Activated T-cell treated with anti-CD3 and anti-CD28 coated beads, Interleukin-2, amount 50 U/mL, for 4 hours (primary cell): Measurements from ENCODE around the gene OR4D9. TPM values are rescaled to one million over a fixed set of nuclear protein-coding genes. Genes with fewer than 3 reads are reported as not detected.
"Not testable (repeated sequence)": the region's sequence is repeated elsewhere in the genome, so short reads cannot be mapped to it uniquely, and the experiment has no call there.

Experiments
- ATAC-seq, 2 donors: fragments of 200-7000 bp; cut with Tn5 transposase; one replicate each; pipeline ENCODE4 v1.10.0; 2021
- DNase-seq: peaks from one replicate; pipeline ENCODE4 v3.0.0-alpha.2; 2020
- H3K27me3 Mint-ChIP-seq: one replicate; pipeline ENCODE4 v1.8.0; 2021; ENCODE audit warnings: low read depth, mixed read lengths
- H3K36me3 Mint-ChIP-seq: one replicate; pipeline ENCODE4 v1.8.0; 2022; ENCODE audit warnings: mixed read lengths; ENCODE audit not compliant: insufficient read depth
- H3K4me1 Mint-ChIP-seq: one replicate; pipeline ENCODE4 v1.8.0; 2021; ENCODE audit warnings: low read depth, mixed read lengths
- H3K4me3 Mint-ChIP-seq: one replicate; pipeline ENCODE4 v1.8.0; 2021; ENCODE audit warnings: mild to moderate bottlenecking, moderate library complexity, mixed read lengths
- H3K9me3 Mint-ChIP-seq: one replicate; pipeline ENCODE4 v1.8.0; 2021; ENCODE audit warnings: mixed read lengths
- total RNA-seq, 3 donors: library from RNA; stranded (reverse); gene quantifications; one replicate each; pipeline ENCODE4 v1.2.1, GENCODE V29; 2021

Gene OR4D9
- not detected for total RNA-seq

- DNase-seq: no peak
Measured at GRCh38 chr11:59510941-59511589, at the start of gene OR4D9. Gene OR4D9, plus strand, starts transcription at chr11:59511539. Its CDS starts 3,374 bp downstream, at chr11:59514913.

GRCh38 chr11:59463190-59463641, 48.1 kb upstream of the OR4D9 start:
- no peaks in the 10 kb centered on the region for H3K4me1 Mint-ChIP-seq
- DNase-seq: no peak
- no peak overlapping the region for H3K4me3 Mint-ChIP-seq
- ATAC-seq: no peak
- peaks cover 8% of the 10 kb centered on the region for H3K27me3 Mint-ChIP-seq
- no peaks in the 10 kb centered on the region for H3K36me3 Mint-ChIP-seq
- H3K9me3 Mint-ChIP-seq: no peaks in the 10 kb centered on the region

More at GRCh38 chr11:59510941-59511589, at the start of gene OR4D9:
- Mint-ChIP-seq H3K4me3 (peak within 1 kb of the TSS; percentile 2), H3K36me3 (no peaks in the 10 kb centered on the region), H3K27me3 (peaks cover 4% of the 10 kb centered on the region), H3K4me1 (peaks cover 28% of the 10 kb centered on the region), H3K9me3 (no peaks in the 10 kb centered on the region)
- ATAC-seq: peak in 1 of 2 donors; percentile 55

GRCh38 chr11:59473015-59473414, 38.3 kb upstream of the OR4D9 start, which contains the start of gene OR4D10:
Gene OR4D10, plus strand, starts transcription at chr11:59473315. Its CDS starts 4,115 bp downstream, at chr11:59477430.
- Mint-ChIP-seq H3K36me3 (no peaks in the 10 kb centered on the region), H3K4me1 (no peaks in the 10 kb centered on the region), H3K9me3 (no peaks in the 10 kb centered on the region), H3K4me3 (no peak within 1 kb of the TSS), H3K27me3 (peaks cover 16% of the 10 kb centered on the region)
- DNase-seq (no peak), ATAC-seq (no peak)

- no peaks in the 10 kb centered on the region for H3K4me1 Mint-ChIP-seq
- DNase-seq: no peak
- H3K36me3 Mint-ChIP-seq: no peaks in the 10 kb centered on the region
- H3K27me3 Mint-ChIP-seq: peaks cover 18% of the 10 kb centered on the region
- no peak overlapping the region for H3K4me3 Mint-ChIP-seq
- no peak for ATAC-seq
- H3K9me3 Mint-ChIP-seq: no peaks in the 10 kb centered on the region
Measured at GRCh38 chr11:59475176-59475575, 36.2 kb upstream of the OR4D9 start.

- Mint-ChIP-seq H3K9me3 (no peaks in the 10 kb centered on the region), H3K36me3 (no peaks in the 10 kb centered on the region), H3K4me1 (no peaks in the 10 kb centered on the region), H3K27me3 (peaks cover 11% of the 10 kb centered on the region), H3K4me3 (no peak overlapping the region)
- DNase-seq: no peak
- no peak for ATAC-seq
Measured at GRCh38 chr11:59479906-59480305, 31.4 kb upstream of the OR4D9 start.

GRCh38 chr11:59480359-59480758, 31.0 kb upstream of the OR4D9 start:
- H3K27me3 Mint-ChIP-seq: peaks cover 8% of the 10 kb centered on the region
- DNase-seq (no peak), ATAC-seq (no peak)
- no peaks in the 10 kb centered on the region for H3K9me3 Mint-ChIP-seq
- no peaks in the 10 kb centered on the region for H3K36me3 Mint-ChIP-seq
- no peak overlapping the region for H3K4me3 Mint-ChIP-seq
- no peaks in the 10 kb centered on the region for H3K4me1 Mint-ChIP-seq

GRCh38 chr11:59501931-59502330, 9.4 kb upstream of the OR4D9 start:
- ATAC-seq (no peak), DNase-seq (no peak)
- Mint-ChIP-seq H3K4me3 (no peak overlapping the region), H3K36me3 (no peaks in the 10 kb centered on the region), H3K4me1 (no peaks in the 10 kb centered on the region), H3K9me3 (no peaks in the 10 kb centered on the region), H3K27me3 (peaks cover 18% of the 10 kb centered on the region)

- no peak for ATAC-seq
- peaks cover 17% of the 10 kb centered on the region for H3K27me3 Mint-ChIP-seq
- no peak for DNase-seq
- H3K36me3 Mint-ChIP-seq: no peaks in the 10 kb centered on the region
- no peaks in the 10 kb centered on the region for H3K9me3 Mint-ChIP-seq
- H3K4me3 Mint-ChIP-seq: no peak within 1 kb of the TSS
- no peaks in the 10 kb centered on the region for H3K4me1 Mint-ChIP-seq
Measured at GRCh38 chr11:59503276-59503675, 8.1 kb upstream of the OR4D9 start, which contains the start of gene OR4D11. Gene OR4D11, plus strand, starts transcription at chr11:59503576. Its CDS starts 0 bp downstream, at chr11:59503576.

GRCh38 chr11:59511675-59512074, 336 bp downstream of the OR4D9 start:
- Mint-ChIP-seq H3K27me3 (peaks cover 4% of the 10 kb centered on the region), H3K9me3 (no peaks in the 10 kb centered on the region), H3K4me3 (no peak overlapping the region), H3K4me1 (peaks cover 28% of the 10 kb centered on the region), H3K36me3 (no peaks in the 10 kb centered on the region)
- no peak for ATAC-seq
- no peak for DNase-seq

GRCh38 chr11:59520139-59520538, 8.8 kb downstream of the OR4D9 start:
- H3K9me3 Mint-ChIP-seq, H3K4me3 Mint-ChIP-seq, ATAC-seq, H3K27me3 Mint-ChIP-seq, H3K4me1 Mint-ChIP-seq, H3K36me3 Mint-ChIP-seq, DNase-seq: not testable (repeated sequence)

- no peaks in the 10 kb centered on the region for H3K36me3 Mint-ChIP-seq
- no peak for ATAC-seq
Measured at GRCh38 chr11:59520741-59521140, 9.4 kb downstream of the OR4D9 start.

GRCh38 chr11:59523541-59523940, 12.2 kb downstream of the OR4D9 start:
- no peaks in the 10 kb centered on the region for H3K36me3 Mint-ChIP-seq
- H3K9me3 Mint-ChIP-seq: no peaks in the 10 kb centered on the region
- DNase-seq (no peak), ATAC-seq (no peak)
- no peak overlapping the region for H3K4me3 Mint-ChIP-seq
- H3K27me3 Mint-ChIP-seq: peaks cover 4% of the 10 kb centered on the region
- H3K4me1 Mint-ChIP-seq: no peaks in the 10 kb centered on the region

More at GRCh38 chr11:59520741-59521140, 9.4 kb downstream of the OR4D9 start:
- H3K4me1 Mint-ChIP-seq: no peaks in the 10 kb centered on the region
- H3K27me3 Mint-ChIP-seq: peaks cover 4% of the 10 kb centered on the region
- no peak overlapping the region for H3K4me3 Mint-ChIP-seq
- DNase-seq: no peak
- H3K9me3 Mint-ChIP-seq: no peaks in the 10 kb centered on the region

- ATAC-seq (no peak), DNase-seq (no peak)
- Mint-ChIP-seq H3K27me3 (peaks cover 11% of the 10 kb centered on the region), H3K36me3 (no peaks in the 10 kb centered on the region), H3K4me1 (no peaks in the 10 kb centered on the region), H3K4me3 (no peak overlapping the region), H3K9me3 (no peaks in the 10 kb centered on the region)
Measured at GRCh38 chr11:59528711-59529110, 17.4 kb downstream of the OR4D9 start.

- Mint-ChIP-seq H3K27me3 (peaks cover 7% of the 10 kb centered on the region), H3K4me1 (peaks cover 8% of the 10 kb centered on the region), H3K9me3 (no peaks in the 10 kb centered on the region)
Measured at GRCh38 chr11:59532620-59533019, 21.3 kb downstream of the OR4D9 start.

GRCh38 chr11:59534676-59535075, 23.3 kb downstream of the OR4D9 start:
- Mint-ChIP-seq H3K9me3 (no peaks in the 10 kb centered on the region), H3K4me1 (peaks cover 9% of the 10 kb centered on the region), H3K36me3 (no peaks in the 10 kb centered on the region), H3K4me3 (no peak overlapping the region), H3K27me3 (peaks cover 7% of the 10 kb centered on the region)
- DNase-seq (no peak), ATAC-seq (no peak)

More at GRCh38 chr11:59532620-59533019, 21.3 kb downstream of the OR4D9 start:
- ATAC-seq: no peak
- Mint-ChIP-seq H3K4me3 (no peak overlapping the region), H3K36me3 (no peaks in the 10 kb centered on the region)
- DNase-seq: no peak
